Suprapubic skin (tissue), 4 donors: ENCODE measurements around the gene R3HDML. TPM values are rescaled to one million over a fixed set of nuclear protein-coding genes. Genes with fewer than 3 reads are reported as not detected.
"Not testable (repeated sequence)": the region's sequence is repeated elsewhere in the genome, so short reads cannot be mapped to it uniquely, and the experiment has no call there.

Source experiments
- DNase-seq, 2 donors: peaks; one replicate each; pipeline ENCODE4 v3.0.0-alpha.2; 2019; ENCODE audit warnings: low spot score in 2 of 2
- H3K27ac ChIP-seq: fragments of 200-600 bp; sonication (generic); one replicate; pipeline ENCODE4 v1.5.1; 2019
- H3K27me3 ChIP-seq: fragments of 200-600 bp; sonication (generic); one replicate; pipeline ENCODE4 v1.5.1; 2019
- H3K36me3 ChIP-seq: fragments of 200-600 bp; sonication (generic); one replicate; pipeline ENCODE4 v1.5.1; 2019
- H3K4me1 ChIP-seq: fragments of 200-600 bp; sonication (generic); one replicate; pipeline ENCODE4 v1.5.1; 2019
- H3K4me3 ChIP-seq: fragments of 200-600 bp; sonication (generic); one replicate; pipeline ENCODE4 v1.5.1; 2019; ENCODE audit warnings: mild to moderate bottlenecking
- H3K9me3 ChIP-seq: fragments of 200-600 bp; sonication (generic); one replicate; pipeline ENCODE4 v1.5.1; 2019
- CTCF ChIP-seq, 2 donors: fragments of 200-600 bp in 1 of 2; fragments of 450-650 bp in 1 of 2; sonication (generic) in 1 of 2; IDR thresholded peaks; one replicate each; pipeline ENCODE4 v1.5.1; 2016 to 2019; ENCODE audit warnings: antibody characterized with exemption in 2 of 2, mild to moderate bottlenecking in 1 of 2, moderate library complexity in 1 of 2
- EP300 ChIP-seq: sonication (generic); formaldehyde crosslinking; IDR thresholded peaks from one replicate; pipeline ENCODE4 v1.6.1; 2017; ENCODE audit warnings: antibody characterized with exemption
- POLR2A ChIP-seq, 2 donors: fragments of 450-650 bp; IDR thresholded peaks; one replicate each; pipeline ENCODE4 v1.6.1; 2017; ENCODE audit warnings: antibody characterized with exemption in 2 of 2, mild to moderate bottlenecking in 2 of 2, moderate library complexity in 2 of 2
- POLR2AphosphoS5 ChIP-seq, 3 donors: sonication (generic); formaldehyde crosslinking; IDR thresholded peaks; one replicate each; pipeline ENCODE4 v1.6.1; 2017; ENCODE audit warnings: antibody characterized with exemption in 3 of 3
- WGBS: methylation state at CpG from one replicate; pipeline ENCODE4 v1.1.5; 2018; 5-methylcytosine and 5-hydroxymethylcytosine counted together
- total RNA-seq, 4 donors: library from RNA; depleted of rRNA; stranded (reverse); fragments of >200 nt; gene quantifications; one replicate each; pipeline ENCODE4 v1.1.0, GENCODE V29; 2016

Gene R3HDML
- total RNA-seq, 4 donors from 2014 or later, result not detected

- H3K4me3 ChIP-seq, result no peak overlapping the region
- H3K4me1 ChIP-seq, result no peaks in the 10 kb centered on the region
- TF ChIP-seq EP300 (no peak), POLR2AphosphoS5 (IDR thresholded peaks at IDR 0.05) (no peak), CTCF (IDR thresholded peaks at IDR 0.05) (no peak), POLR2A (IDR thresholded peaks at IDR 0.05) (no peak)
- H3K9me3 ChIP-seq, result no peaks in the 10 kb centered on the region
- peak in 1 of 2 donors; percentile 23 for DNase-seq
- no peaks in the 10 kb centered on the region for H3K27me3 ChIP-seq
- H3K36me3 ChIP-seq, result no peaks in the 10 kb centered on the region
- WGBS, result 90% methylated on average over 4 of the region's 4 CpGs
- no peak overlapping the region for H3K27ac ChIP-seq
Observed at GRCh38 chr20:44297721-44298120, 39.1 kb upstream of the R3HDML start.

- H3K4me3 ChIP-seq, H3K9me3 ChIP-seq, DNase-seq, H3K36me3 ChIP-seq, H3K4me1 ChIP-seq, H3K27me3 ChIP-seq, H3K27ac ChIP-seq: not testable (repeated sequence)
- WGBS, result 82% methylated on average over 26 of the region's 42 CpGs
Observed at GRCh38 chr20:44299011-44299535, 37.8 kb upstream of the R3HDML start.

GRCh38 chr20:44301285-44301684, 35.6 kb upstream of the R3HDML start:
- Histone ChIP-seq H3K27me3 (no peaks in the 10 kb centered on the region), H3K36me3 (peaks cover 2% of the 10 kb centered on the region), H3K4me1 (no peaks in the 10 kb centered on the region), H3K4me3 (no peak overlapping the region), H3K27ac (no peak overlapping the region), H3K9me3 (no peaks in the 10 kb centered on the region)
- DNase-seq, result no peak
- no peak for TF ChIP-seq POLR2AphosphoS5 (IDR thresholded peaks at IDR 0.05)
- no peak for TF ChIP-seq CTCF (IDR thresholded peaks at IDR 0.05)
- no peak for TF ChIP-seq EP300
- no peak for TF ChIP-seq POLR2A (IDR thresholded peaks at IDR 0.05)

- H3K4me1 ChIP-seq, result no peaks in the 10 kb centered on the region
- H3K27ac ChIP-seq, result no peak overlapping the region
- no peaks in the 10 kb centered on the region for H3K9me3 ChIP-seq
- WGBS, result 77% methylated on average over 4 of the region's 5 CpGs
- H3K27me3 ChIP-seq, result no peaks in the 10 kb centered on the region
- no peak overlapping the region for H3K4me3 ChIP-seq
- no peak for DNase-seq
- peaks cover 7% of the 10 kb centered on the region for H3K36me3 ChIP-seq
- no peak for TF ChIP-seq POLR2AphosphoS5 (IDR thresholded peaks at IDR 0.05)
- TF ChIP-seq EP300, result no peak
- no peak for TF ChIP-seq POLR2A (IDR thresholded peaks at IDR 0.05)
- no peak for TF ChIP-seq CTCF (IDR thresholded peaks at IDR 0.05)
Observed at GRCh38 chr20:44302026-44302669, 34.7 kb upstream of the R3HDML start.

- Histone ChIP-seq H3K9me3 (no peaks in the 10 kb centered on the region), H3K4me3 (no peak overlapping the region), H3K27me3 (no peaks in the 10 kb centered on the region), H3K36me3 (peaks cover 7% of the 10 kb centered on the region), H3K27ac (no peak overlapping the region), H3K4me1 (no peaks in the 10 kb centered on the region)
- 87% methylated on average over 8 of the region's 8 CpGs for WGBS
- no peak for DNase-seq
- TF ChIP-seq EP300, result no peak
- no peak for TF ChIP-seq CTCF (IDR thresholded peaks at IDR 0.05)
- TF ChIP-seq POLR2AphosphoS5 (IDR thresholded peaks at IDR 0.05), result no peak
- no peak for TF ChIP-seq POLR2A (IDR thresholded peaks at IDR 0.05)
Observed at GRCh38 chr20:44302736-44303135, 34.1 kb upstream of the R3HDML start.

- TF ChIP-seq CTCF (IDR thresholded peaks at IDR 0.05) (no peak), POLR2A (IDR thresholded peaks at IDR 0.05) (no peak), EP300 (no peak), POLR2AphosphoS5 (IDR thresholded peaks at IDR 0.05) (no peak)
- Histone ChIP-seq H3K4me1 (peaks cover 3% of the 10 kb centered on the region), H3K9me3 (no peaks in the 10 kb centered on the region), H3K27ac (no peak overlapping the region), H3K4me3 (no peak overlapping the region), H3K27me3 (no peaks in the 10 kb centered on the region), H3K36me3 (peaks cover 7% of the 10 kb centered on the region)
- no peak for DNase-seq
Observed at GRCh38 chr20:44304383-44304782, 32.5 kb upstream of the R3HDML start.
